Measurements from ENCODE around the gene NT5DC4. TPM values are rescaled to one million over a fixed set of nuclear protein-coding genes. Genes with fewer than 3 reads are reported as not detected.
A peak's percentile ranks its signal among the peaks of the same experiment; 100 is the strongest.

NT5DC4 gene
- total and polyA plus RNA-seq, 4 donors = 1.2 TPM; not detected in 3

DNA sequence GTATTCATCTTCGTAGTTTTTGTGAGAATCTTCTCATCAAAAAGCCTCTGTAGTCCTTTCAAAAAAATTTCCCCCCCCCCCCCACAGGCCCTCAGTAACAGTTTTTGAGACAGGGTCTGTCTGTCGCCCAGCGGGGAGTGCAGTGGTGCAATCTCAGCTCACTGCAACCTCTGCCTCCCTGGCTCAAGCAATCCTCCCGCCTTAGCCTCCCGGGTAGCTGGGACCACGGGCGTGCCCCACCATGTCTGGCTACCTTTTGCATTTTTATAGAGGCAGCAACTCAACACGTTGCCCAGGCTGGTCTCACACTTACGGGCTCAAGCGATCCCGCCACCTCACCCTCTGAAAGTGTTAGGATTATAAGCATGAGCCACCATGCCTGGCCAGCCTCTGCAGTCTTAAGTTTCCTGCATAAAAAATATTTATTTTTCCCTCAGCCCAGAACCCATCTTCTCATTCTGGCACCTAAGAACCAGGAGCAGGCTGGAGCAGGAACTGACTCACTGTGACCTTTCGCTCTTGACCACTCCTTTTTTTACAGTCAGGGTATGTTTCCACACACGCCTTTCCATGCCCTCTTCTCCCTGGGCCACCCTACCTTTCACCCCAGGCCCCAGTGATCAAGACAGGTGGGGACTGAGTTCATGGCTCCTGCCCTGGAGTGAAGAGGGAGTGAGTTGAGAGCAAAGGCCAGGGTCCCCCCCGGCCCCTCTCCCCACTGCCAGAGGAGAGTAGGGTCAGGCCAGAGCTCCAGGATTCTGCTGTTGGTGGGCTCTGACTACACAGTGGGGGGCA is 32.5 kb upstream of the NT5DC4 start:
- no peak for DNase-seq (ENCODE audit: low spot score)
- Histone ChIP-seq H3K27ac (ENCODE audit: low read depth in 1 of 2, low read length in 2 of 2) (no peak overlapping the region), H3K4me1 (ENCODE audit: control insufficient read depth in 4 of 4, insufficient read depth in 4 of 4, low read length in 3 of 4) (peaks cover 0 to 3% (median 1%) of the 10 kb centered on the region in 4 donors), H3K9ac (ENCODE audit: low read depth in 1 of 2, low read length in 2 of 2) (no peak overlapping the region), H3K36me3 (ENCODE audit: control insufficient read depth in 4 of 4, insufficient read depth in 3 of 4, low read depth in 1 of 4, low read length in 3 of 4) (no peaks in the 10 kb centered on the region), H3K27me3 (ENCODE audit: control insufficient read depth in 4 of 4, insufficient read depth in 4 of 4, low read length in 3 of 4) (no peaks in the 10 kb centered on the region), H3K4me3 (ENCODE audit: low read depth in 1 of 3, low read length in 3 of 3) (no peak overlapping the region), H3K9me3 (ENCODE audit: control insufficient read depth in 4 of 4, low read length in 3 of 4) (no peaks in the 10 kb centered on the region)
- WGBS = 91% methylated on average over 14 of the region's 14 CpGs
- TF ChIP-seq SP1 (IDR thresholded peaks at IDR 0.05) (no peak), JUND (IDR thresholded peaks at IDR 0.05) (no peak)

DNA sequence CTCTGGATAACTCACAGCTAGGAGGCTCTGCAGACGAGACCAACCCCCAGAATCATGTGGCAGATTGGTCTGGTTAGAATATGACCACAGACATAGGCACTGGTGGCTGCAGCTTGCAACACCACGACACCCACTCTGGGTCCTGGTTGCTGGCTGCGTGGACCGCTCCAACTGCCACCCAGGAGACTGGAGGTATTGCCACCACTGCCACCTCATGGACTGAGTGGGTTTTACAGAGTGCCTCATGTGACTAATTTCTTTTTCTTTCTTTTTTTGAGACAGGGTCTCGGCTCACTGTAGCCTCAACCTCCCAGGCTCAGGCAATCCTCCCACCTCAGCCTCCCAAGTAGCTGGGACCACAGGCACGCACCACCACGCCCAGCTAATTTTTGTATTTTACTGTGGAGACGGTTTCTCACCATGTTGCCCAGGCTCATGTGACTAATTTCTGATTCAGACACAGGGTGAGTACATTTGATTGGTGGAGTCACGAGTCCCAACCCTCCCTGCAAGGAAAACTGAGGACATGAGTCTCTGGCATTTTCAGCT is 29.9 kb upstream of the NT5DC4 start:
- Histone ChIP-seq H3K27ac (ENCODE audit: low read depth in 1 of 2, low read length in 2 of 2) (no peak overlapping the region), H3K9ac (ENCODE audit: low read depth in 1 of 2, low read length in 2 of 2) (no peak overlapping the region), H3K4me3 (ENCODE audit: low read depth in 1 of 3, low read length in 3 of 3) (peak overlapping the region in 1 of 3 donors; percentile 19), H3K27me3 (ENCODE audit: control insufficient read depth in 4 of 4, insufficient read depth in 4 of 4, low read length in 3 of 4) (no peaks in the 10 kb centered on the region), H3K4me1 (ENCODE audit: control insufficient read depth in 4 of 4, insufficient read depth in 4 of 4, low read length in 3 of 4) (peaks cover 0 to 3% (median 1%) of the 10 kb centered on the region in 4 donors), H3K36me3 (ENCODE audit: control insufficient read depth in 4 of 4, insufficient read depth in 3 of 4, low read depth in 1 of 4, low read length in 3 of 4) (no peaks in the 10 kb centered on the region), H3K9me3 (ENCODE audit: control insufficient read depth in 4 of 4, low read length in 3 of 4) (no peaks in the 10 kb centered on the region)
- WGBS = 15% methylated on average over 9 of the region's 9 CpGs
- TF ChIP-seq, protein P1, sequence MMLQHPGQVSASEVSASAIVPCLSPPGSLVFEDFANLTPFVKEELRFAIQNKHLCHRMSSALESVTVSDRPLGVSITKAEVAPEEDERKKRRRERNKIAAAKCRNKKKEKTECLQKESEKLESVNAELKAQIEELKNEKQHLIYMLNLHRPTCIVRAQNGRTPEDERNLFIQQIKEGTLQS (IDR thresholded peaks at IDR 0.05) = no peak
- TF ChIP-seq, protein P2, sequence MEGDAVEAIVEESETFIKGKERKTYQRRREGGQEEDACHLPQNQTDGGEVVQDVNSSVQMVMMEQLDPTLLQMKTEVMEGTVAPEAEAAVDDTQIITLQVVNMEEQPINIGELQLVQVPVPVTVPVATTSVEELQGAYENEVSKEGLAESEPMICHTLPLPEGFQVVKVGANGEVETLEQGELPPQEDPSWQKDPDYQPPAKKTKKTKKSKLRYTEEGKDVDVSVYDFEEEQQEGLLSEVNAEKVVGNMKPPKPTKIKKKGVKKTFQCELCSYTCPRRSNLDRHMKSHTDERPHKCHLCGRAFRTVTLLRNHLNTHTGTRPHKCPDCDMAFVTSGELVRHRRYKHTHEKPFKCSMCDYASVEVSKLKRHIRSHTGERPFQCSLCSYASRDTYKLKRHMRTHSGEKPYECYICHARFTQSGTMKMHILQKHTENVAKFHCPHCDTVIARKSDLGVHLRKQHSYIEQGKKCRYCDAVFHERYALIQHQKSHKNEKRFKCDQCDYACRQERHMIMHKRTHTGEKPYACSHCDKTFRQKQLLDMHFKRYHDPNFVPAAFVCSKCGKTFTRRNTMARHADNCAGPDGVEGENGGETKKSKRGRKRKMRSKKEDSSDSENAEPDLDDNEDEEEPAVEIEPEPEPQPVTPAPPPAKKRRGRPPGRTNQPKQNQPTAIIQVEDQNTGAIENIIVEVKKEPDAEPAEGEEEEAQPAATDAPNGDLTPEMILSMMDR (IDR thresholded peaks at IDR 0.05; ENCODE audit: low read depth, low read length, missing input control) = peak; percentile 85
- TF ChIP-seq, protein P3, sequence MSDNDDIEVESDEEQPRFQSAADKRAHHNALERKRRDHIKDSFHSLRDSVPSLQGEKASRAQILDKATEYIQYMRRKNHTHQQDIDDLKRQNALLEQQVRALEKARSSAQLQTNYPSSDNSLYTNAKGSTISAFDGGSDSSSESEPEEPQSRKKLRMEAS (IDR thresholded peaks at IDR 0.05) = peak; percentile 10
- TF ChIP-seq EGR1 (IDR thresholded peaks at IDR 0.05; ENCODE audit: low read depth in 2 of 2) (no peak), YY1 (IDR thresholded peaks at IDR 0.05) (no peak), HNF4G (IDR thresholded peaks at IDR 0.05) (no peak), JUND (IDR thresholded peaks at IDR 0.05) (no peak), RAD21 (IDR thresholded peaks at IDR 0.05) (peak; percentile 93 to 98)
- peak; percentile 73 for DNase-seq (ENCODE audit: low spot score)

DNA sequence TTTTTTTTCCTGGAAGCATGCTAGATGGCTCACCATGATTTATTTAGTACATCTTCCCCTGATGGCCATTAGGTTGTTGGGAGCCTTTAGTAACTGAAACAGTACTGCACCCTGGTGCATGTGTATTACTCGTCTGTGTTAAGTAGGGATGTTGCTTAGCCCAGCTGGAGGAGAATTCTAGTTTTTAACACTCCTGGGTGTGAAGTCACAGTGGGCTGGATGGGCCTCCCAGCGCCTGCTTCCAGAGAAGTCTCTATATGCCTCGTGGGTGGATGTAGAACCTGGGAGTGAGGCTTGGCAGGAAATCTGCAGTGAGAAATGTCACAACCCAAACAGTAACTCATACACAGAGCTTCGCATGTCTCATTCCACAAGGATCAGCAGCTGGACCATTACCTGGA is 28.9 kb upstream of the NT5DC4 start:
- Histone ChIP-seq H3K36me3 (ENCODE audit: control insufficient read depth in 4 of 4, insufficient read depth in 3 of 4, low read depth in 1 of 4, low read length in 3 of 4) (no peaks in the 10 kb centered on the region), H3K27me3 (ENCODE audit: control insufficient read depth in 4 of 4, insufficient read depth in 4 of 4, low read length in 3 of 4) (no peaks in the 10 kb centered on the region), H3K4me3 (ENCODE audit: low read depth in 1 of 3, low read length in 3 of 3) (no peak overlapping the region), H3K27ac (ENCODE audit: low read depth in 1 of 2, low read length in 2 of 2) (no peak overlapping the region), H3K9ac (ENCODE audit: low read depth in 1 of 2, low read length in 2 of 2) (no peak overlapping the region), H3K9me3 (ENCODE audit: control insufficient read depth in 4 of 4, low read length in 3 of 4) (no peaks in the 10 kb centered on the region), H3K4me1 (ENCODE audit: control insufficient read depth in 4 of 4, insufficient read depth in 4 of 4, low read length in 3 of 4) (peaks cover 0 to 3% (median 1%) of the 10 kb centered on the region in 4 donors)
- DNase-seq (ENCODE audit: low spot score) = no peak
- WGBS = 77% methylated on average over 4 of the region's 4 CpGs
- TF ChIP-seq HNF4G (IDR thresholded peaks at IDR 0.05) (no peak), FOXA2 (IDR thresholded peaks at IDR 0.05) (no peak), RXRA (IDR thresholded peaks at IDR 0.05) (no peak), GABPA (IDR thresholded peaks at IDR 0.05 in 1 of 2, conservative IDR thresholded peaks at IDR 0.05 in 1 of 2) (no peak), HNF4A (conservative IDR thresholded peaks at IDR 0.05) (no peak), YY1 (IDR thresholded peaks at IDR 0.05) (no peak), EGR1 (IDR thresholded peaks at IDR 0.05; ENCODE audit: low read depth in 2 of 2) (no peak), RAD21 (IDR thresholded peaks at IDR 0.05) (no peak)
- TF ChIP-seq, protein P2 (IDR thresholded peaks at IDR 0.05; ENCODE audit: low read depth, low read length, missing input control) = no peak
- TF ChIP-seq, protein P4, sequence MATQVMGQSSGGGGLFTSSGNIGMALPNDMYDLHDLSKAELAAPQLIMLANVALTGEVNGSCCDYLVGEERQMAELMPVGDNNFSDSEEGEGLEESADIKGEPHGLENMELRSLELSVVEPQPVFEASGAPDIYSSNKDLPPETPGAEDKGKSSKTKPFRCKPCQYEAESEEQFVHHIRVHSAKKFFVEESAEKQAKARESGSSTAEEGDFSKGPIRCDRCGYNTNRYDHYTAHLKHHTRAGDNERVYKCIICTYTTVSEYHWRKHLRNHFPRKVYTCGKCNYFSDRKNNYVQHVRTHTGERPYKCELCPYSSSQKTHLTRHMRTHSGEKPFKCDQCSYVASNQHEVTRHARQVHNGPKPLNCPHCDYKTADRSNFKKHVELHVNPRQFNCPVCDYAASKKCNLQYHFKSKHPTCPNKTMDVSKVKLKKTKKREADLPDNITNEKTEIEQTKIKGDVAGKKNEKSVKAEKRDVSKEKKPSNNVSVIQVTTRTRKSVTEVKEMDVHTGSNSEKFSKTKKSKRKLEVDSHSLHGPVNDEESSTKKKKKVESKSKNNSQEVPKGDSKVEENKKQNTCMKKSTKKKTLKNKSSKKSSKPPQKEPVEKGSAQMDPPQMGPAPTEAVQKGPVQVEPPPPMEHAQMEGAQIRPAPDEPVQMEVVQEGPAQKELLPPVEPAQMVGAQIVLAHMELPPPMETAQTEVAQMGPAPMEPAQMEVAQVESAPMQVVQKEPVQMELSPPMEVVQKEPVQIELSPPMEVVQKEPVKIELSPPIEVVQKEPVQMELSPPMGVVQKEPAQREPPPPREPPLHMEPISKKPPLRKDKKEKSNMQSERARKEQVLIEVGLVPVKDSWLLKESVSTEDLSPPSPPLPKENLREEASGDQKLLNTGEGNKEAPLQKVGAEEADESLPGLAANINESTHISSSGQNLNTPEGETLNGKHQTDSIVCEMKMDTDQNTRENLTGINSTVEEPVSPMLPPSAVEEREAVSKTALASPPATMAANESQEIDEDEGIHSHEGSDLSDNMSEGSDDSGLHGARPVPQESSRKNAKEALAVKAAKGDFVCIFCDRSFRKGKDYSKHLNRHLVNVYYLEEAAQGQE (IDR thresholded peaks at IDR 0.05) = no peak
- TF ChIP-seq, protein P3 (IDR thresholded peaks at IDR 0.05) = no peak
